H1 (cell line): ENCODE data around the gene PREX1. TPM values are rescaled to one million over a fixed set of nuclear protein-coding genes. Genes with fewer than 3 reads are reported as not detected.

Experiments used
- CTCF ChIA-PET: fragments of 300-600 bp; sonication (Branson Sonifier 250); formaldehyde crosslinking; loops from one replicate; lab custom pipeline; 2021; ENCODE audit not compliant: partially characterized antibody; lab: Charles Lee
- POLR2A ChIA-PET: fragments of 300-600 bp; sonication (Branson Sonifier 250); formaldehyde crosslinking; loops from one replicate; lab custom pipeline; 2021; ENCODE audit warnings: inconsistent platforms; ENCODE audit not compliant: partially characterized antibody; lab: Charles Lee
- DNase-seq, 2 experiments: peaks; one replicate each; pipeline versions ENCODE4 v3.0.0 to v3.0.0-alpha.2; 2010 to 2022; ENCODE audit warnings: low spot score in 2 of 2, low read depth in 1 of 2, mixed read lengths in 1 of 2
- FAIRE-seq: peaks from 2 replicates; lab custom pipeline; 2011; peaks lifted over from hg19 to GRCh38; lab: Jason Lieb, UNC
- H2AFZ ChIP-seq: 2 replicates; pipeline ENCODE4 v1.8.1; 2012; ENCODE audit warnings: low read length, inconsistent platforms
- H2AK5ac ChIP-seq: 2 replicates; pipeline ENCODE4 v1.6.1; 2013; ENCODE audit warnings: low read depth, low read length
- H2BK120ac ChIP-seq: replicated peaks from 2 replicates; pipeline ENCODE3; 2013; ENCODE audit warnings: low read depth, low read length, inconsistent platforms
- H2BK12ac ChIP-seq: 2 replicates; pipeline ENCODE4 v1.6.1; 2013; ENCODE audit warnings: low read depth, low read length
- H2BK15ac ChIP-seq: 2 replicates; pipeline ENCODE4 v1.6.1; 2013; ENCODE audit warnings: low read length
- H2BK20ac ChIP-seq: 2 replicates; pipeline ENCODE4 v1.6.1; 2013; ENCODE audit warnings: low read length
- H2BK5ac ChIP-seq: 2 replicates; pipeline ENCODE4 v1.6.1; 2013; ENCODE audit warnings: low read depth, low read length
- H3K14ac ChIP-seq: 2 replicates; pipeline ENCODE4 v1.6.1; 2013; ENCODE audit warnings: inconsistent platforms; ENCODE audit not compliant: insufficient read length
- H3K18ac ChIP-seq: 2 replicates; pipeline ENCODE4 v1.6.1; 2013; ENCODE audit warnings: low read length; ENCODE audit errors: extremely low read depth
- H3K23ac ChIP-seq: 2 replicates; pipeline ENCODE4 v1.6.1; 2013; ENCODE audit warnings: inconsistent platforms; ENCODE audit not compliant: insufficient read length
- H3K23me2 ChIP-seq: 2 replicates; pipeline ENCODE4 v1.6.1; 2013; ENCODE audit warnings: low read depth, low read length
- H3K27ac ChIP-seq: 2 replicates; pipeline ENCODE4 v1.6.1; 2011; ENCODE audit warnings: low read depth, low read length, inconsistent platforms
- H3K27me3 ChIP-seq, 4 experiments: replicated peaks in 1 of 4; 1 replicate in 1 of 4; 2 replicates in 3 of 4; pipeline versions ENCODE4 v1.6.1 to v1.8.1; 2011 to 2013; ENCODE audit warnings: low read length in 3 of 4, mild to moderate bottlenecking in 3 of 4, inconsistent platforms in 2 of 4, mixed read lengths in 2 of 4, moderate library complexity in 1 of 4; ENCODE audit not compliant: control insufficient read depth in 3 of 4, insufficient read depth in 3 of 4; ENCODE audit errors: extremely low read depth in 1 of 4
- H3K36me3 ChIP-seq, 4 experiments: 2 replicates each; pipeline versions ENCODE4 v1.6.1 to v1.8.1; 2011 to 2013; ENCODE audit warnings: mild to moderate bottlenecking in 4 of 4, low read length in 3 of 4, moderate library complexity in 2 of 4, control low read depth in 1 of 4, inconsistent platforms in 1 of 4; ENCODE audit not compliant: insufficient read depth in 4 of 4, control insufficient read depth in 2 of 4
- H3K4ac ChIP-seq: replicated peaks from 2 replicates; pipeline ENCODE3; 2013; ENCODE audit warnings: low read length, low read depth, mixed read lengths, inconsistent platforms; ENCODE audit not compliant: insufficient read length
- H3K4me1 ChIP-seq, 4 experiments: replicated peaks in 1 of 4; 1 replicate in 1 of 4; 2 replicates in 3 of 4; pipeline versions ENCODE4 v1.6.1 to v1.8.1; 2011 to 2013; ENCODE audit warnings: low read length in 3 of 4, inconsistent platforms in 2 of 4, mixed read lengths in 1 of 4; ENCODE audit not compliant: insufficient read depth in 4 of 4, control insufficient read depth in 3 of 4
- H3K4me2 ChIP-seq, 2 experiments: 2 replicates each; pipeline versions ENCODE4 v1.6.1 to v1.8.1; 2011 to 2013; ENCODE audit warnings: low read depth in 2 of 2, low read length in 2 of 2, control low read depth in 1 of 2, inconsistent platforms in 1 of 2, mild to moderate bottlenecking in 1 of 2; ENCODE audit not compliant: insufficient read depth in 1 of 2
- H3K4me3 ChIP-seq, 4 experiments: fragments of 200-600, 300-600 bp in 1 of 4; sonication (generic), shearing (Covaris generic), sonication (Bioruptor Twin) in 1 of 4; 2 replicates each; pipeline versions ENCODE4 v1.5.1 to v1.8.1; 2011 to 2016; ENCODE audit warnings: low read length in 4 of 4, low read depth in 3 of 4, control low read depth in 2 of 4, inconsistent platforms in 2 of 4, mild to moderate bottlenecking in 2 of 4, mixed read lengths in 1 of 4, moderate library complexity in 1 of 4; ENCODE audit not compliant: insufficient read depth in 2 of 4; ENCODE audit errors: extremely low read depth in 1 of 4
- H3K56ac ChIP-seq: replicated peaks from 2 replicates; pipeline ENCODE3; 2013; ENCODE audit warnings: low read depth, mild to moderate bottlenecking, mixed read lengths, low read length, inconsistent platforms; ENCODE audit not compliant: insufficient read length
- H3K79me1 ChIP-seq: 2 replicates; pipeline ENCODE4 v1.6.1; 2013; ENCODE audit warnings: low read depth, low read length, control low read depth
- H3K79me2 ChIP-seq, 2 experiments: 2 replicates each; pipeline versions ENCODE4 v1.6.1 to v1.8.1; 2012 to 2013; ENCODE audit warnings: low read length in 2 of 2, mild to moderate bottlenecking in 2 of 2, inconsistent platforms in 1 of 2; ENCODE audit not compliant: insufficient read depth in 2 of 2, control insufficient read depth in 1 of 2
- H3K9ac ChIP-seq, 4 experiments: replicated peaks in 1 of 4; 1 replicate in 1 of 4; 2 replicates in 3 of 4; pipeline versions ENCODE4 v1.6.1 to v1.8.1; 2011 to 2013; ENCODE audit warnings: low read depth in 3 of 4, low read length in 3 of 4, control low read depth in 2 of 4, mild to moderate bottlenecking in 2 of 4, moderate library complexity in 2 of 4, inconsistent platforms in 1 of 4; ENCODE audit errors: extremely low read depth in 1 of 4
- H3K9me3 ChIP-seq, 2 experiments: 2 replicates each; pipeline versions ENCODE4 v1.6.1 to v1.8.1; 2012 to 2013; ENCODE audit warnings: mild to moderate bottlenecking in 2 of 2, moderate library complexity in 2 of 2, control low read depth in 1 of 2, inconsistent platforms in 1 of 2, low read depth in 1 of 2, low read length in 1 of 2, mixed read lengths in 1 of 2; ENCODE audit not compliant: insufficient read depth in 2 of 2
- H4K20me1 ChIP-seq, 2 experiments: replicated peaks in 1 of 2; 2 replicates each; pipeline versions ENCODE3 to v1.8.1; 2011 to 2013; ENCODE audit warnings: inconsistent platforms in 2 of 2, low read length in 2 of 2, mild to moderate bottlenecking in 1 of 2; ENCODE audit not compliant: insufficient read depth in 2 of 2, control insufficient read depth in 1 of 2
- H4K5ac ChIP-seq: 2 replicates; pipeline ENCODE4 v1.6.1; 2013; ENCODE audit warnings: low read length, low read depth, mixed read lengths, inconsistent platforms; ENCODE audit not compliant: insufficient read length
- H4K8ac ChIP-seq: 2 replicates; pipeline ENCODE4 v1.8.0; 2013; ENCODE audit warnings: mild to moderate bottlenecking, moderate library complexity, low read length, inconsistent platforms; ENCODE audit not compliant: insufficient read depth; ENCODE audit errors: extremely low read depth
- H4K91ac ChIP-seq: replicated peaks from 2 replicates; pipeline ENCODE3; 2013; ENCODE audit warnings: low read length, mixed read lengths, inconsistent platforms; ENCODE audit not compliant: insufficient read length
- BRCA1 ChIP-seq: IDR thresholded peaks from 2 replicates; pipeline ENCODE4 v1.6.1; 2012; ENCODE audit warnings: low read depth, low read length, improper control_type of control experiment
- CREB1 ChIP-seq: IDR thresholded peaks from 2 replicates; pipeline ENCODE4 v1.6.1; 2012; ENCODE audit warnings: inconsistent platforms
- EP300 ChIP-seq, 2 experiments: IDR thresholded peaks; 1 replicate in 1 of 2; 2 replicates in 1 of 2; pipeline ENCODE4 v1.6.1; 2011 to 2012; ENCODE audit warnings: low read depth in 2 of 2, low read length in 2 of 2, mild to moderate bottlenecking in 2 of 2, borderline replicate concordance in 1 of 2, inconsistent platforms in 1 of 2, moderate library complexity in 1 of 2
- FOSL1 ChIP-seq: IDR thresholded peaks from 2 replicates; pipeline ENCODE4 v1.6.1; 2011; ENCODE audit warnings: mild to moderate bottlenecking, low read depth, low read length, moderate library complexity; ENCODE audit not compliant: insufficient read depth
- KDM4A ChIP-seq: IDR thresholded peaks from one replicate; pipeline ENCODE4 v1.7.1; 2012; ENCODE audit warnings: low read depth, mild to moderate bottlenecking, moderate library complexity, low read length, inconsistent platforms; ENCODE audit not compliant: severe bottlenecking
- POLR2A ChIP-seq, 2 experiments: IDR thresholded peaks; 1 replicate in 1 of 2; 2 replicates in 1 of 2; pipeline ENCODE4 v1.6.1; 2011; ENCODE audit warnings: low read depth in 2 of 2, low read length in 2 of 2, mild to moderate bottlenecking in 2 of 2; ENCODE audit errors: control extremely low read depth in 1 of 2
- POU5F1 ChIP-seq: IDR thresholded peaks from 2 replicates; pipeline ENCODE4 v1.6.1; 2011; ENCODE audit warnings: low read depth, mild to moderate bottlenecking, low read length, moderate library complexity
- RBBP5 ChIP-seq: IDR thresholded peaks from 2 replicates; pipeline ENCODE4 v1.7.1; 2012; ENCODE audit warnings: low read depth, mild to moderate bottlenecking, inconsistent platforms, low read length, moderate library complexity, borderline replicate concordance
- WGBS, 2 experiments: shearing (Covaris generic) in 1 of 2; methylation state at CpG; one replicate each; pipeline versions ENCODE4 v1.1.6 to v1.1.7; 2013 to 2015; ENCODE audit warnings: low lambda C conversion rate in 2 of 2, mixed read lengths in 2 of 2, inconsistent platforms in 1 of 2, low coverage in 1 of 2, missing lambda C conversion rate in 1 of 2; ENCODE audit not compliant: insufficient replicate concordance in 2 of 2, insufficient coverage in 1 of 2, insufficient read length in 1 of 2; ENCODE audit errors: extremely low coverage in 1 of 2, missing lambda C conversion rate in 1 of 2; 5-methylcytosine and 5-hydroxymethylcytosine counted together
- polyA plus RNA-seq, 7 experiments: library from polyadenylated mRNA; depleted of rRNA in 3 of 7; stranded (reverse) in 5 of 7; unstranded in 2 of 7; fragments of >200 nt in 5 of 7; fragments of 200-250 nt in 2 of 7; gene quantifications; 1 replicate in 5 of 7; 2 replicates in 1 of 7; 4 replicates in 1 of 7; pipeline versions ENCODE4 v1.2.1 to v1.2.3, GENCODE V29; 2011 to 2013; ENCODE audit warnings: missing spikeins in 2 of 7, mixed read lengths in 2 of 7
- total RNA-seq: library from RNA; stranded (reverse); fragmentation: NEBNext Ultra II Directional; extraction: Animal tissue kit (Norgen Biotek cat#: 25700); gene quantifications from 2 replicates; pipeline ENCODE4 v1.2.1, GENCODE V29; 2021

The PREX1 gene
- total and polyA plus RNA-seq, 2 of the 8 experiments (the other 6 are each of a cell fraction or from before 2014, with no cell fraction given): 10.7 to 12.8 TPM

DNA sequence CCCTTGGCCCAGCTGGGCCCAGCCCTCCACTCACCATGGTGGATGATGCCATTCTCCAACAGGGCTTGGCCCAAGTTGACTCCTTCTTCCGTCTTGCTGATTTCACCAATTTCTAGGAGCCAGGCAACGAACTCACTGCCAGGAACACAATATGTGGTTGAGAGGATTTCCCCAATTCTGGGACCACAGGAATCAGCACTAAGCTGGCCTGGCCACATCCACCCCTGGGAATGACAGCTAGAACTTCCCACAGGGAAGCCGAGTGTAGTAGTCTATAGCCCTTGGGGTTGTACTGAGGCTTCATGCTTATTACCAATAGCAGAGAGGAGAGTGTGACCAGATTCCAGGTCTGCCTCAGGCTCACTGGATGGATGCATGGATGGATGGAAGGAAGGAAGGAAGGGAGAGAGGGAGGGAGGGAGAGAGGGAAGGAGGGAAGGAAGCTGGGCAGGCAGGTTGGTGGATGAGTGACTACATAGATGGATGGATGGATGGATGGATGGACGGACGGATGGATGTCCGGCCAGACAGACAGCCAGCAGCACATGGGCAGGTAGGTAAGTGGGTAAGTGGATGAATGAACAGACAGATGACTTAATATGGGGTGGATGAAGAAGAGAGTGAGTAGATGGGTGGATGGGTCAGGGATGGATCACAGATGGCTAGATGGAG is 146.5 kb downstream of the PREX1 start:
- H4K91ac ChIP-seq: peak overlapping the region; percentile 42
- H4K20me1 ChIP-seq: no peaks in the 10 kb centered on the region
- H2BK5ac ChIP-seq: peak overlapping the region; percentile 52
- ChIA-PET POLR2A (no interaction called here), CTCF (interaction anchor here (1.0 to 1.3 kb wide), 3 partner anchors 9 to 22 kb away, joined by 3 read pairs; no protein-coding TSS in a partner anchor)
- no peak overlapping the region for H3K4ac ChIP-seq
- no peak for DNase-seq
- peaks cover 10 to 27% (median 16%) of the 10 kb centered on the region in 4 experiments for H3K4me1 ChIP-seq
- no peak for FAIRE-seq
- H3K23me2 ChIP-seq: no peaks in the 10 kb centered on the region; the same call in 1 of the 2 replicates
- H2AFZ ChIP-seq: no peak overlapping the region
- H3K27me3 ChIP-seq: no peaks in the 10 kb centered on the region
- H3K14ac ChIP-seq: no peak overlapping the region
- H3K79me1 ChIP-seq: no peaks in the 10 kb centered on the region
- H4K5ac ChIP-seq: no peak overlapping the region
- H3K4me3 ChIP-seq: no peak overlapping the region
- H2BK120ac ChIP-seq: no peak overlapping the region
- H4K8ac ChIP-seq: no peak overlapping the region
- peak overlapping the region; percentile 81 for H2BK12ac ChIP-seq
- H3K23ac ChIP-seq: no peak overlapping the region
- no peak overlapping the region for H3K27ac ChIP-seq
- no peak overlapping the region; a peak in 1 of 4 replicates for H3K4me2 ChIP-seq
- no peak overlapping the region for H3K56ac ChIP-seq
- no peaks in the 10 kb centered on the region; a peak in 1 of 8 replicates for H3K36me3 ChIP-seq
- H3K79me2 ChIP-seq: no peaks in the 10 kb centered on the region
- no peak overlapping the region for H3K9ac ChIP-seq
- peak overlapping the region; percentile 56; the same call in 1 of the 2 replicates for H2AK5ac ChIP-seq
- no peaks in the 10 kb centered on the region for H3K9me3 ChIP-seq
- 70% methylated on average over 6 of the region's 6 CpGs; no CpG with 5 or more reads in 1 of the 2 experiments for WGBS, 2 experiments
- peak overlapping the region; percentile 83; the same call in 1 of the 2 replicates for H2BK15ac ChIP-seq
- no peak overlapping the region for H3K18ac ChIP-seq
- 0 out of 2 replicates have a peak overlapping the region, but pooled peaks have one; percentile 88 for H2BK20ac ChIP-seq
- TF ChIP-seq BRCA1 (no peak), RBBP5 (no peak), FOSL1 (no peak), CREB1 (no peak), KDM4A (no peak), POLR2A (IDR thresholded peaks at IDR 0.05; ENCODE audit: control extremely low read depth in 1 of 2, low read depth in 2 of 2, low read length in 2 of 2) (no peak), EP300 (IDR thresholded peaks at IDR 0.05; ENCODE audit: borderline replicate concordance in 1 of 2, low read depth in 2 of 2, low read length in 2 of 2) (no peak), POU5F1 (no peak)
